ENCODE measurements around the gene USHBP1.
"Not testable (repeated sequence)": the region's sequence is repeated elsewhere in the genome, so short reads cannot be mapped to it uniquely, and the experiment has no call there.

- TF ChIP-seq CTCF, POLR2A, POLR2AphosphoS5 (IDR thresholded peaks at IDR 0.05): not testable (repeated sequence)
Observed at GRCh38 chr19:17274892-17275291, 10.3 kb upstream of the USHBP1 start.

Measured in transverse colon (tissue), 4 donors.